Colon (tissue), 2 donors: ENCODE results near the gene MICU1.

Experiments
- FAIRE-seq: peaks from 2 replicates; lab custom pipeline; 2012; peaks lifted over from hg19 to GRCh38; lab: Jason Lieb, UNC
- donor health status: control.
- donor health status: control.

The MICU1 gene

GRCh38 chr10:72344932-72345331, 280.9 kb downstream of the MICU1 start:
- FAIRE-seq, result no peak

DNA sequence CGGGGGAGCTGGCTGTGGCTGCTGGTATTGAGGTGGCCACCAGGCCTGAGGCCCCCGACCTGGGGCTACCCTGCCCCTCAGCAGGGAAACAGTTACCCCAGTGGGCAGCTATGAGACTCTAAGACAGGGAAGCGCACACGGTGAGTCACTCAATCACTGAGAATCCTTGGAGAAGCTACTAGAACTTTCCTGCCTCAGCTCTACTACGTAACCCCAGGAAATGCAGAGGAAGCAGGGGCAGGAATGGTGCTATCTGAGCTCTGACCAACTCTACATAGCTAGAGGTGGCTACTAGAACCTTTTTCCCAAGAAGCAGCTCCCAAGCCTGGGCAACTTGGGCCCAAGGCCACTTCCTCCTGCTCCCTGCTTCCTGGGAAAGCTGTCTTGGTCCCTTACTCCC, 283.0 kb downstream of the MICU1 start:
- no peak for FAIRE-seq

DNA sequence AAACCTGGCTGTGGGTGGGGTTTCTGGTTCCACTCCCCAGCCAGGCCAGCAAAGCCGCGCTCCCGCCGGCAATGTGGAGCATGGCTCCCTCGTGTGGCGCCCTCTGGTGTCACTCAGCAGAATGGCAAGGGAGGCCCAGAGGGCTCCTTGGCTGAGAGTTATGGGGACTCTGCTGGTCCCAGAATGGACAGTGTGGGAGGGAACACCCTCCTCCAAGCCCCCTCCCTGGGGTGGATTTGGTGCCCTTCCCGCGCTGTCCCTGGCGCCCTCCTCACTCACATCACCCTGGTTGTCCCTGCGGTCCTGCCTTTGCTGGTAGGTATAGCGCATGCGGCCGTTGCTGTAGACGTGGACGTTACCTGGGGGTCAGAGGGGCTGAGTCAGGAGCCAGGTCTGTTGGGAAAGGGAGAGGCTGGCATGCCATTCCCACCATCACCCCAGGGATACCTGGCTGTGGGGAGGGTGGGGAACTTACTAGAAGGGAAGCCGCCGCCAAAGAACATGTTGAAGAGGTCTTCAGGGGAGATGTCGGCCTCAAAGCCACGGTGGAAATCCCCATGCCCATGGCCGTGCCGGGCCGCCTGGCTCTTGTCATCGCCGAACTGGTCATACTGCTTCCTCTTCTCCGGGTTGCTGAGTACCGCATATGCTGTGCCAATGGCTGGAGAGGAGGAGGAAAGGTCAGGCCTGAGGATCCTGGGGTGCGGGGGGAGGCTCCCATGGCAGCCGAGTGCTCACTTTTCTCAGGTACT, 285.2 kb downstream of the MICU1 start:
- no peak for FAIRE-seq

- FAIRE-seq, result no peak
Observed at GRCh38 chr10:72338180-72338579, 287.7 kb downstream of the MICU1 start.

DNA sequence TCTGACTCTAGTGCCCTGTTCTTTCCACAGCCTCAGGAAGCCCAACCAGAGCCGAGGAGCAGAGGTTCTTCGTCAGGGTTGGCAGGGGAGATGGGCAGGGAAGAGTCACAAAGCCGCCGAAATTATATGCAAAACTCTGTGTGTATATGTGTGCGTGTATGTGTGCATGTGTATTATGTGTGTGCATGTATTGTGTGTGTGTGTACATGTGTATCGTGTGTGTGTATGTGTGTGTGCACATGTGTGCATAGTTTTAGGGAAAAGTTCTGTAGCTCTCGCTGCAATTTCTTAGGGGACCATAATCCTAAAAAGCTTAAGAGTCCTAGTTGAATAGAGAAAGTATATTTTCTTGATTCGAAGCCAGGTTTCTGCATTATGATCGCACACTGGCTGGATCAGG, 288.2 kb downstream of the MICU1 start:
- no peak for FAIRE-seq

DNA sequence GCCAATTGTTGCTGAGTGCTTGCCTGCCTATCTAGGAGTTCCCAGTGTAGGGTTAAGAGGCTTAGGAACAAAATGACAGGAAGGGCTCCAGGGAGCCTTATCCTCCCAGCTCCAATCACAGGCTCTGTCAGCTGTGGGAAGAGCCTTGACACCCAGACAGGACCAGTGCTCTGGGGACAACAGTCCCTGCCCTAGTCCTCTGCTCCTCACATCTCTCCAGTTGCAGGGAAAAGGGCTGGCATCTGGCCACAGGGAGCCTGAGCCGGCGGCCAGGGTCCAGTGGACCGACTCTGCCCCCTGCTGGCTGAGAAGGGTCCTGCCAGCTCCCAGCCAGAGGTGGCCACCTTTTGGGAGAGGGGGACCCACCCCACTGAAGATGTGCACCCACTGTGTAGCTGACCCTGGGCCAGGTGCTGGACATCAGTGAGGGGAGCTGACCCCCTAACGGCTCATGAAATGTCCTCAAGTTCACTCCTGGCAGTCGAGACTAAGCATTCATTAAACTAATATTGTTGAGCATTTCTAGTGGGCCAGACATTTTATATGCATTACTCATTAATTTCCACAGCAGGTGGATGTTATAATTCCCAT, 288.7 kb downstream of the MICU1 start:
- FAIRE-seq, result no peak

- no peak for FAIRE-seq
Observed at GRCh38 chr10:72336259-72337038, 289.4 kb downstream of the MICU1 start.

- no peak for FAIRE-seq
Observed at GRCh38 chr10:72335394-72336258, 290.3 kb downstream of the MICU1 start.

DNA sequence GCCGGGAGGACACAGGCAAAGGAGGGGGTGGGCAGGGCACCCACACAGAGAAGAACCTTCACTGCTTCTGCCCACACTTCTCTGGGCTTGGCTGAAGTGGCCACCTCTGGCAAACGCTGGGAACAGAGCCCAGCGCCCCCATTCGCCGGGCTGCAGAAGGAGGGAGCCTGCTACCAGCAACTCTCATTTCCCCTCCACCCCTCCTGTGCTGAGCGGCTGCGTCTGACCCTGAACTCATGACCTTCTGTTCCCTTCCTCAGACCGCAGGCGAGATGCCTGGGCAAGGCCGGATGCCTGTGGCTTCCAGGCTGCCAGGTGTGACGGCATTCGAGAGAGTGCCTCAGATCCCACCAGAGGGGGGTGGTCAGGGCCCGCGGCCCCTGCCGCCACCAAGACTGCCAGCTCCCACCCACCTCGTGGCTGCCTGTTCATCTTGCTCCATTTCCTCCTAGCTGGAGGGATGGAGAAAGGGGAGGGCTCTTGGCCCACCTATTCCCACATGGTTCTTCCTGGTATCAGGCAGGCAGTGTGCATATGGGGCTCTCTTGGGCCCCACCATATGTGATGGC, 291.0 kb downstream of the MICU1 start:
- no peak for FAIRE-seq

DNA sequence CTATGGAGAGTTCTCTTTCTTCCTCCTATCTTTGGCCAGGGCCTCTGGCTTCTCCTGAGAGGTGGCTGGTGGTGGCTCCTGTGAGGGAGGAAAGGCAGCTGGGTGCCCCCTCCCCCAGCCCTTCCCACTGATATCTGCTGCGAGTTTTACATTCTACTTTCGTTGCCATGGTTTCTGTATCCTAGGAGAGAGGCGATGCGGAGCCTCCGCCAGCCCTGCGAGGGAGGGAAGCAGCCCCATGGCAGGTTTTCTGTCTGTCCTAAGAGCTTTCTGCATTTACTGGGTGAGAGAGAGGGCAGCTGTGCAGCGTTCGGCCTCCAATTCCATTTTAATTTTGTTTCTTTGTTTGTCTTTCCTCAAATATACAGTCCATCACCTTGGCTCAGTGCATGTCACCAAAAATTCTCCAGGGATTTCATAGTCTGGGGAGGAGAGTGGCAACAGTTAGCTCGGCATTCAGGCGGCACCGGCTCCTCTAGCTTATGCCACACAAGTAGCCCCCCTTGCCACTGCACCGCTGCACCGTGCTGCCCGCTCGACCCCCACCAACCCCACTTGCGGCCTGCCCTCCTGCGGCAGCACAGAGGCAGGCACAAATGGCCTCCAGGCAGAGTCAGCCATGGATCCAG, 291.6 kb downstream of the MICU1 start:
- FAIRE-seq, result no peak

GRCh38 chr10:72333112-72334015, 292.5 kb downstream of the MICU1 start:
- no peak for FAIRE-seq

- no peak for FAIRE-seq
Observed at GRCh38 chr10:72332423-72333111, 293.3 kb downstream of the MICU1 start.

DNA sequence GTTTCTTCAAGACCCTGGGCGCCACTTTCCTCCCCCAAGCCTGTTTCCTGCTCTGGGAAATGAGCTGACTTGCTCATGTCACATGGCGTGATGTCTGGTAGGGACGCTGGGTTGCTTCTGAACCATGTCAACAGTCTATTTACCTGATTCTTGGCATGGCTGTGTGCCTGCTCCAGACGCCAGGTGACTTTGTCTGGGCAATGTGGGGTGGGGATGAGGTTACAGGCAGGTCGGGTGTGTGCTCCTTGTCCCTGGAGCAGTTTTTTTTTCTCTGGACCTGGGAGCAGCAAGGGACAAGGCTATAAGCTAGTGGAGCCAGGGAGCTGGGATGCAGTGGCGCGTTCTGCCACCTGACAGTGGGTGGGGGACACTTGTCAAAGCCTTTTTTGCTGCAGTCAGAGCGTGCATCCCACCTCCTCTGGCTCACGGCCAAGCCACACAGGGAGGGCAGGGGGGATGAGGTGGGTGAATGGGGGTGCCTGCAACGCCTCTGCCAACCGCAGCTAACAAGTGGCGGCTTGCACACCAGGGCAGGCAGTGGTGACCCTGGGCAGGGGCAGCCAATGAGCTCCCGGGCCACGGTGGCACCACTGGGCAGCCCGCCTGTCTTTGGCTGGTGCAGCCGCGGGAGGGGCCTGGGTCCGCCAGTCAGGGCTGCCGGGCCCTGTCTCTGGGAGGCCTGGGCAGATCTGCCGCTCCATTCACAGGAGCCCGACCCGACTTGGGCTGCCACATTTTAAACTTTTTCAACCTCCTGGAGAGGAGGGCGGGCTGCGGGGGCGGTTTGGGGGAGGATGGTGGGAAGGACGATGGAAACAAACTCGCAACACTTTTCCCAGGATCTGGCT, 294.1 kb downstream of the MICU1 start:
- FAIRE-seq, result no peak

- FAIRE-seq, result no peak
Observed at GRCh38 chr10:72330069-72330426, 295.8 kb downstream of the MICU1 start.

GRCh38 chr10:72329290-72330068, 296.4 kb downstream of the MICU1 start:
- no peak for FAIRE-seq

DNA sequence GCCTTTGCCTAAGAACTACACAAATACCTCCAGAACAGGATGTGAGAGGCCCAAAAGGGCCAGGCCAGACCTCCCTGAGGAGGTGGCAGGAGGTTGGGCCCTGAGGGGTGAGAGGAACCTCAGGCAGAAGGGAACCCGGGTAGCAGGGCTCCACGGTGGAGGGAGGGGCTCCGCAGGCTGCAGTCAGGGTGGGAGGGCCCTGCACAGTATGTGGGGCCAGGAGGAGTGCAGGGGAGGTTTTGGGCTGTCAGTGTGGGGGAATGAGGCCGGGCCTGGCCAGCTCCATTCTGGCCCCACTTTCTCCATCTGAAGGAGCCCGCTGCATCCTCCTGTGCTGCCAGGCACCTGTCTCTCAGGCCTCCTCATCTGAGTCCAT, 297.1 kb downstream of the MICU1 start:
- no peak for FAIRE-seq

- FAIRE-seq, result no peak
Observed at GRCh38 chr10:72328045-72328828, 297.6 kb downstream of the MICU1 start.
